K562 (cell line): ENCODE data around the gene SPDYE6.
"Not testable (repeated sequence)": the region's sequence is repeated elsewhere in the genome, so short reads cannot be mapped to it uniquely, and the experiment has no call there.

Experiments
- FOXP4 ChIP-seq: sonication (generic); formaldehyde crosslinking; IDR thresholded peaks from 2 replicates; pipeline ENCODE4 v1.8.0; 2022; ENCODE audit warnings: mild to moderate bottlenecking, missing genetic modification reagents, borderline replicate concordance
- JUN ChIP-seq, 2 experiments: sonication (generic) in 1 of 2; formaldehyde crosslinking in 1 of 2; IDR thresholded peaks; 2 replicates each; pipeline versions ENCODE4 v1.6.1 to v1.8.0; 2012 to 2022; ENCODE audit warnings: borderline replicate concordance in 2 of 2, mild to moderate bottlenecking in 2 of 2, improper control_type of control experiment in 1 of 2, low read depth in 1 of 2, low read length in 1 of 2, missing genetic modification reagents in 1 of 2
- MXI1 ChIP-seq: IDR thresholded peaks from 2 replicates; pipeline ENCODE4 v1.6.1; 2011; ENCODE audit warnings: low read depth, mild to moderate bottlenecking, improper control_type of control experiment, low read length
- PKNOX1 ChIP-seq: fragments of 450-650 bp; IDR thresholded peaks from 2 replicates; pipeline ENCODE4 v1.6.1; 2016
- YY1 ChIP-seq, 3 experiments: IDR thresholded peaks; 2 replicates each; pipeline ENCODE4 v1.6.1; 2011; ENCODE audit warnings: low read length in 2 of 3, mild to moderate bottlenecking in 2 of 3, moderate library complexity in 2 of 3, borderline replicate concordance in 1 of 3, control low read depth in 1 of 3, low read depth in 1 of 3; ENCODE audit not compliant: insufficient read depth in 3 of 3, insufficient replicate concordance in 2 of 3, control insufficient read depth in 1 of 3, insufficient read length in 1 of 3; ENCODE audit errors: extremely low read depth in 1 of 3
- ZBTB26 ChIP-seq: fragments of 450-650 bp; formaldehyde crosslinking; IDR thresholded peaks from 2 replicates; pipeline ENCODE4 v1.4.0; 2022; ENCODE audit warnings: missing genetic modification characterization

DNA sequence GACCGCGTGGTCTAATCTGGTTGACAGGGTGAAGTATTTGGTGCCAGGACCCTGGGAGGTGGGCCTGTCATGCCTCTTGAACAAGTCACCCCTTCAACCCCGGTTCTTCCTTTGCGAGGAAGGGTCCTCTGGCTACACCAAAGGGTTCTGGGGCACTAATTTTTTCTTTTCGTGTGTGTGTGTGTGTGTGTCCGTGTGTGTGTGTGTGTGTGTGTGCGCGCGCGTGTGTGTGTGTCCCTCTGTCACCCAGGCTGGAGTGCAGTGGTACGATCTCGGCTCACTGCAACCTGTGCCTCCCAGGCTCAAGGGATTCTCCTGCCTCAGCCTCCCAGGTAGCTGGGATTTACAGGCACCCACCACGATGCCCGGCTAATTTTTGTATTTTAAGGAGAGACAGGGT is 54.9 kb downstream of the SPDYE6 start:
- not testable (repeated sequence) for TF ChIP-seq YY1 (IDR thresholded peaks at IDR 0.05; ENCODE audit: borderline replicate concordance in 1 of 3, control insufficient read depth in 1 of 3, extremely low read depth in 1 of 3, insufficient read depth in 3 of 3, insufficient read length in 1 of 3, insufficient replicate concordance in 2 of 3, low read depth in 1 of 3, low read length in 2 of 3); ZBTB26; FOXP4 (CRISPR knock-in tag); JUN (IDR thresholded peaks at IDR 0.05; ENCODE audit: borderline replicate concordance, low read depth, low read length); JUN (CRISPR knock-in tag; IDR thresholded peaks at IDR 0.05; ENCODE audit: borderline replicate concordance); PKNOX1; MXI1
